Upper lobe of right lung (tissue), 1 donor: ENCODE data around the gene PPT2. TPM values are rescaled to one million over a fixed set of nuclear protein-coding genes. Genes with fewer than 3 reads are reported as not detected.

ENCODE experiments used
- ATAC-seq: fragments of 200-7000 bp; cut with Tn5 transposase; one replicate; pipeline ENCODE4 v1.9.1; 2020; ENCODE audit warnings: mild to moderate bottlenecking, moderate library complexity
- DNase-seq: peaks from one replicate; pipeline ENCODE4 v3.0.0-alpha.2; 2020
- H3K27ac ChIP-seq: fragments of 200-600 bp; one replicate; pipeline ENCODE4 v1.8.0; 2022
- H3K27me3 ChIP-seq: fragments of 200-600 bp; one replicate; pipeline ENCODE4 v1.8.0; 2022; ENCODE audit warnings: mild to moderate bottlenecking
- H3K36me3 ChIP-seq: fragments of 200-600 bp; one replicate; pipeline ENCODE4 v1.8.0; 2022
- H3K4me1 ChIP-seq: fragments of 200-600 bp; one replicate; pipeline ENCODE4 v1.8.0; 2022
- H3K4me3 ChIP-seq: fragments of 200-600 bp; one replicate; pipeline ENCODE4 v1.8.0; 2022; ENCODE audit warnings: mild to moderate bottlenecking
- H3K9me3 ChIP-seq: fragments of 200-600 bp; one replicate; pipeline ENCODE4 v1.8.0; 2022
- intact Hi-C: fragments of 100-400 bp; cut with DNase I; formaldehyde crosslinking; loops from one replicate; pipeline ENCODE4 v1.11.0; 2022
- total RNA-seq: library from RNA; stranded (reverse); fragmentation: NEBNext Ultra II Directional; extraction: Animal tissue kit (Norgen Biotek cat#: 25700); gene quantifications from one replicate; pipeline ENCODE4 v1.2.1, GENCODE V29; 2021
- TF ChIP-seq, protein P1 (sequence below): fragments of 200-600 bp; IDR thresholded peaks from one replicate; pipeline ENCODE4 v1.8.0; 2022; ENCODE audit warnings: antibody characterized with exemption
- donor health status: DM: no; HTN: yes; CAD: no; lungs with severe emphysema.

The PPT2 gene
- total RNA-seq, 1 donor from 2014 or later: 19.2 TPM

DNA sequence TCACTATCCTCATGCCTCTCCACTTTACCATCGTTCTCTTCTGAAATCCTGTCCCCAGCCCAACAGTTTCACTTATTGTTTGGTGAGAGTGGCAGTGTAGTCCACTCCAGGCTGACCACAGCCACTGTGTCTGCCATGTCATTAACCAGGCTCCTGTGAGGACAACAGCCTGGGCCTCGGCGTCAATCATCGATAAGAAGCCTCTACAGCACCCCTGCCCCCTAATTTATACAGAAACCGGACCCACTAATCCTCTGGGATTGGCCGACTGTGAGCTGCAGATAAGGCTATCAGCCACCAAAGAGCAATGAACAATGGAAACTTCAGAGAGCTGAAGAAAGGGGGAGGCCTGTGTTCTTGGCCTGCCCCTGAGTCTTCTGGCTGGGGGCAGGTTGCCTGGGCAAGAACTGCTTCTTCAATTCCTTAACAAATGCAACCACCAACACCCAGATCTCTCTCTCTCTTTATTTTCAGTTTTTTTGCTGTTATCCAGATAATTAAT, 13.9 kb downstream of the PPT2 start:
- Histone ChIP-seq H3K36me3 (peaks cover 43% of the 10 kb centered on the region), H3K27me3 (no peaks in the 10 kb centered on the region), H3K27ac (no peak overlapping the region), H3K4me3 (no peak overlapping the region), H3K9me3 (no peaks in the 10 kb centered on the region), H3K4me1 (no peaks in the 10 kb centered on the region)
- TF ChIP-seq, protein P1, sequence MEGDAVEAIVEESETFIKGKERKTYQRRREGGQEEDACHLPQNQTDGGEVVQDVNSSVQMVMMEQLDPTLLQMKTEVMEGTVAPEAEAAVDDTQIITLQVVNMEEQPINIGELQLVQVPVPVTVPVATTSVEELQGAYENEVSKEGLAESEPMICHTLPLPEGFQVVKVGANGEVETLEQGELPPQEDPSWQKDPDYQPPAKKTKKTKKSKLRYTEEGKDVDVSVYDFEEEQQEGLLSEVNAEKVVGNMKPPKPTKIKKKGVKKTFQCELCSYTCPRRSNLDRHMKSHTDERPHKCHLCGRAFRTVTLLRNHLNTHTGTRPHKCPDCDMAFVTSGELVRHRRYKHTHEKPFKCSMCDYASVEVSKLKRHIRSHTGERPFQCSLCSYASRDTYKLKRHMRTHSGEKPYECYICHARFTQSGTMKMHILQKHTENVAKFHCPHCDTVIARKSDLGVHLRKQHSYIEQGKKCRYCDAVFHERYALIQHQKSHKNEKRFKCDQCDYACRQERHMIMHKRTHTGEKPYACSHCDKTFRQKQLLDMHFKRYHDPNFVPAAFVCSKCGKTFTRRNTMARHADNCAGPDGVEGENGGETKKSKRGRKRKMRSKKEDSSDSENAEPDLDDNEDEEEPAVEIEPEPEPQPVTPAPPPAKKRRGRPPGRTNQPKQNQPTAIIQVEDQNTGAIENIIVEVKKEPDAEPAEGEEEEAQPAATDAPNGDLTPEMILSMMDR: no peak
- intact Hi-C loops: no loop called here
- no peak for ATAC-seq
- DNase-seq: no peak

DNA sequence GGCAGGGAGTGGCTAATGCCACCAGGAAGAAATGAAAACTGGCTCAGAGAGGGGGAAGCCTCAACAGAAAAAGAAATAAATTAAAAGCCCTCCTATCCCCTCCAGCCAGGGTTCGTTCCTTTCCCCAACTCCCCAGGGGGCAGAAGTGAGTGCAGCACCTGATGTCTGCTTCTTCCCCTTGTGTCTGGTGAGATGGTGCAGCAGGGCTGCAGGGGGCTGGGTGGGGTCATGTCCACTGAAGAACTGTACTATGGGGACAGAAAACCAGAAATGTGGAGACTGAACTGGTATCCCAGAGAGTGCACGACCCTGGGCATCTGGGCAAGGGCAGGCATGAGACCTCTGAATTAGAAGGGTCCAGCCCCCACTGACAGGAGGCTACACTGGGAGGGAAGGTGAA, 14.4 kb downstream of the PPT2 start:
- Histone ChIP-seq H3K4me3 (no peak overlapping the region), H3K9me3 (no peaks in the 10 kb centered on the region), H3K27me3 (no peaks in the 10 kb centered on the region), H3K4me1 (no peaks in the 10 kb centered on the region), H3K27ac (no peak overlapping the region), H3K36me3 (peaks cover 43% of the 10 kb centered on the region)
- no peak for ATAC-seq
- no peak for DNase-seq
- intact Hi-C loops: no loop called here
- TF ChIP-seq, protein P1: no peak

DNA sequence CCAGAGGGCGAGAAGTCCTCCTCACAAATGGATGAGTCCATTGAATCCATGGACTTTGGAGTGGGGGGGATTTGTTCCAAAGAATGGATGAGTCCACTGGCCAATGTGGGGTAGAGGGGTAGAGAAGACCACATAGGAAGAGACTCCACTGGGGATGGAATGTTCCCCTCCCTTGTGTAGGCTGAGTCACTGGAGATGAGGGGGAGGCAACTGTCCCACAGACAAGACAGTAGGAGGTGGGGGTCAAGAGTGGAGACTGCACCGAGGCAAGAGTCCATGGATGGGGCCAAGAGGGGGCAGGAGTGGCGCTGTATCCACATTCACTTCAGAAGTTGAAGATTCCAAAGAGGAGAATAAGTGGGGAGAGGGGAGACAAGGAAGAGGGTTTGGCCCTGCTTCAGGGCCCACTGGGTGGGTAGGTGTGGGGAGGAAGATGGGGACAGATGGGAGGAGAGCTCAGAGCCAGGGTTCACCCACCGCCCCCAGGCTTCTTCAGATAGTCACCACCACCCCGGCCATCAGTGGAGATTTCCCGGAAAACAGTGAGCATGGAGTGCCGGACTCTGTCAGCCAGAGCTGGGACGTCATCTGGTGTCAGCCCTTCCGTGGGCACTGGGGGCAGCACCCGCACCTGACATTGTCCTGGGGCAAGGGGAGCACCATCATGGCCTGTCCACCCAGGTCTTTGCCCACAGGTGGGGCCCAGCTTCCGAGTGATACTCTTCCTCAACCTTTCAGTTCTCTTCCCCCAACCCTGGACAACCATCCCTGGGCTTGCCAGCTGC, 15.1 kb downstream of the PPT2 start:
- Histone ChIP-seq H3K9me3 (no peaks in the 10 kb centered on the region), H3K36me3 (peaks cover 43% of the 10 kb centered on the region), H3K27ac (no peak overlapping the region), H3K4me3 (no peak overlapping the region), H3K27me3 (no peaks in the 10 kb centered on the region), H3K4me1 (no peaks in the 10 kb centered on the region)
- DNase-seq (no peak), ATAC-seq (no peak)
- TF ChIP-seq, protein P1: no peak
- intact Hi-C loops: no loop called here

DNA sequence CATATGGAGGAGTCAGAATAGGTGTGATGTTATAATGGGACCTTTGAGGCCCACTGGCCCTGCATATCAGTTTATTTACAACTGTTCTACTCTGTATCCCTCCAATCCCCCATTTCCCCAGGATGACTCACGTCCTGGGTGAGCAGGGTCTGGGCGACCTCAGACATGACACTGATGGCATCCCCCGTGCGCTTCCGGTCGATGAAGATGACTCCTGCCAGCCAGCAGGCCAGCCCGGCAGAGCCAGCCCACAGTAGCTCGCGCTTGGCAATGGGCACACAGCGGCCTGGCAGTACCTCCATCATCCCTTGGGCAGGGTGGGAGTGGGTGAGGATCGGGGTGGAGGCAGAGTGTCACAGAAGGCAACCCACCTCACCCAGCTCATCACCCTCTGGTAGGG, 16.4 kb downstream of the PPT2 start:
- H3K4me1 ChIP-seq: peaks cover 9% of the 10 kb centered on the region
- no peak overlapping the region for H3K4me3 ChIP-seq
- DNase-seq (no peak), ATAC-seq (no peak)
- TF ChIP-seq, protein P1: no peak
- no peak overlapping the region for H3K27ac ChIP-seq
- intact Hi-C loops: no loop called here
- H3K36me3 ChIP-seq: peaks cover 43% of the 10 kb centered on the region
- no peaks in the 10 kb centered on the region for H3K27me3 ChIP-seq
- no peaks in the 10 kb centered on the region for H3K9me3 ChIP-seq

DNA sequence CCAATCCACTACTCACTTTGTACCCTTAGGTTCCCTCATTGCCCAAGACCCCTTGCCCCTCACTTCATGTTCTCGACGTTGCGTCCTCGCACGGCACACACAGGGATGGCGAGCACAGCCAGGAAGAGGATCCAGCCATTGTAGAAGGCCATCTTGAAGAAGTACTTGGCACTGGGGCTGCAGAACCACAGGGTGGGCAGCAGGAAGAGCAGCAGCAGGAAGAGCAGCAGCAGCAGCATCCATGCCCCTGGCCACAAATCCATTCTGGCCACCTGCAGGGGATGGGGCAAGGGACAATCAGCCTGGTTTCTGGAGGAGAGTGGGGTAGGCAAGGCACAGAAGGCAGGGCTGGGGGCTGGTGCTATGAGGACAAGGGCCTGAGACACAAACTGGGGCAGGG, 17.3 kb downstream of the PPT2 start:
- Histone ChIP-seq H3K9me3 (no peaks in the 10 kb centered on the region), H3K4me1 (peaks cover 11% of the 10 kb centered on the region), H3K36me3 (peaks cover 43% of the 10 kb centered on the region), H3K4me3 (no peak overlapping the region), H3K27ac (no peak overlapping the region), H3K27me3 (no peaks in the 10 kb centered on the region)
- TF ChIP-seq, protein P1: no peak
- DNase-seq (no peak), ATAC-seq (no peak)
- intact Hi-C loops: no loop called here
